H9 (cell line): ENCODE data around the gene IPPK. TPM values are rescaled to one million over a fixed set of nuclear protein-coding genes. Genes with fewer than 3 reads are reported as not detected.
A peak's percentile ranks its signal among the peaks of the same experiment; 100 is the strongest.

Source experiments
- DNase-seq: peaks from one replicate; pipeline ENCODE4 v3.0.0-alpha.2; 2017
- H2AFZ ChIP-seq: one replicate; pipeline ENCODE4 v1.6.1; 2013; ENCODE audit warnings: mild to moderate bottlenecking, low read length, control low read depth, moderate library complexity
- H2AK5ac ChIP-seq: 2 replicates; pipeline ENCODE4 v1.6.1; 2013; ENCODE audit warnings: low read length, control low read depth, mixed read lengths; ENCODE audit not compliant: insufficient read length
- H2BK120ac ChIP-seq: one replicate; pipeline ENCODE4 v1.6.1; 2013; ENCODE audit warnings: low read depth, mild to moderate bottlenecking, low read length, control low read depth, inconsistent platforms; ENCODE audit not compliant: poor library complexity, severe bottlenecking
- H2BK12ac ChIP-seq: 2 replicates; pipeline ENCODE4 v1.6.1; 2013; ENCODE audit warnings: low read length, control low read depth, mixed read lengths, low read depth; ENCODE audit not compliant: insufficient read length
- H2BK15ac ChIP-seq: 2 replicates; pipeline ENCODE4 v1.6.1; 2013; ENCODE audit warnings: low read depth, low read length, control low read depth
- H2BK20ac ChIP-seq: one replicate; pipeline ENCODE4 v1.6.1; 2013; ENCODE audit warnings: low read depth, mild to moderate bottlenecking, low read length, control low read depth, inconsistent platforms; ENCODE audit not compliant: poor library complexity, severe bottlenecking
- H2BK5ac ChIP-seq: 2 replicates; pipeline ENCODE4 v1.6.1; 2013; ENCODE audit warnings: low read length, control low read depth, mixed read lengths; ENCODE audit not compliant: insufficient read length
- H3K14ac ChIP-seq: 2 replicates; pipeline ENCODE4 v1.6.1; 2013; ENCODE audit warnings: low read length, control low read depth; ENCODE audit not compliant: insufficient read depth
- H3K18ac ChIP-seq: 2 replicates; pipeline ENCODE4 v1.6.1; 2013; ENCODE audit warnings: low read depth, mild to moderate bottlenecking, mixed read lengths, low read length, control low read depth; ENCODE audit not compliant: insufficient read length
- H3K23ac ChIP-seq: 2 replicates; pipeline ENCODE4 v1.6.1; 2013; ENCODE audit warnings: low read length, control low read depth, mixed read lengths, low read depth; ENCODE audit not compliant: insufficient read length
- H3K23me2 ChIP-seq: 2 replicates; pipeline ENCODE4 v1.6.1; 2013; ENCODE audit warnings: low read depth, mild to moderate bottlenecking, mixed read lengths, low read length, control low read depth; ENCODE audit not compliant: insufficient read length, poor library complexity, severe bottlenecking
- H3K27ac ChIP-seq: 2 replicates; pipeline ENCODE4 v1.5.1; 2013; ENCODE audit warnings: low read length, control low read depth, mixed read lengths, low read depth; ENCODE audit not compliant: insufficient read length
- H3K27me3 ChIP-seq: 2 replicates; pipeline ENCODE4 v1.6.1; 2013; ENCODE audit warnings: low read length, control low read depth, inconsistent platforms; ENCODE audit not compliant: insufficient read depth
- H3K4ac ChIP-seq: 2 replicates; pipeline ENCODE4 v1.6.1; 2013; ENCODE audit warnings: low read depth, mild to moderate bottlenecking, control low read depth, inconsistent platforms, low read length, moderate library complexity
- H3K4me1 ChIP-seq: 2 replicates; pipeline ENCODE4 v1.6.1; 2013; ENCODE audit warnings: low read length, control low read depth, inconsistent platforms; ENCODE audit not compliant: insufficient read depth
- H3K4me2 ChIP-seq: 2 replicates; pipeline ENCODE4 v1.6.1; 2013; ENCODE audit warnings: low read length, control low read depth, mixed read lengths; ENCODE audit not compliant: insufficient read length, insufficient read depth
- H3K56ac ChIP-seq: 2 replicates; pipeline ENCODE4 v1.6.1; 2013; ENCODE audit warnings: low read depth, mild to moderate bottlenecking, mixed read lengths, low read length, control low read depth; ENCODE audit not compliant: insufficient read length
- H3K79me1 ChIP-seq: 2 replicates; pipeline ENCODE4 v1.6.1; 2013; ENCODE audit warnings: low read depth, mild to moderate bottlenecking, moderate library complexity, low read length, control low read depth, inconsistent platforms; ENCODE audit not compliant: insufficient read depth, poor library complexity, severe bottlenecking
- H3K79me2 ChIP-seq: 2 replicates; pipeline ENCODE4 v1.6.1; 2013; ENCODE audit warnings: low read length, control low read depth, inconsistent platforms; ENCODE audit not compliant: insufficient read depth
- H3K9ac ChIP-seq: 2 replicates; pipeline ENCODE4 v1.6.1; 2013; ENCODE audit warnings: low read length, control low read depth, mixed read lengths; ENCODE audit not compliant: insufficient read length; ENCODE audit errors: extremely low read depth
- H3K9me3 ChIP-seq: one replicate; pipeline ENCODE4 v1.6.1; 2013; ENCODE audit warnings: low read depth, low read length, inconsistent platforms; ENCODE audit not compliant: control insufficient read depth
- H3T11ph ChIP-seq: one replicate; pipeline ENCODE4 v1.6.1; 2013; ENCODE audit warnings: mild to moderate bottlenecking, low read length, control low read depth, inconsistent platforms
- H4K20me1 ChIP-seq: one replicate; pipeline ENCODE4 v1.6.1; 2013; ENCODE audit not compliant: control insufficient read depth, insufficient read length, insufficient read depth
- H4K5ac ChIP-seq: 2 replicates; pipeline ENCODE4 v1.6.1; 2013; ENCODE audit warnings: low read depth, mild to moderate bottlenecking, mixed read lengths, low read length, control low read depth; ENCODE audit not compliant: insufficient read length
- H4K8ac ChIP-seq: replicated peaks from 2 replicates; pipeline ENCODE4 v1.6.1; 2013; ENCODE audit warnings: low read length, control low read depth, mixed read lengths, low read depth; ENCODE audit not compliant: insufficient read length
- H4K91ac ChIP-seq: 2 replicates; pipeline ENCODE4 v1.6.1; 2013; ENCODE audit warnings: low read depth, mild to moderate bottlenecking, moderate library complexity, mixed read lengths, low read length, control low read depth; ENCODE audit not compliant: insufficient read length
- H3K27ac Mint-ChIP-seq, 3 experiments: 2 replicates in 2 of 3; 3 replicates in 1 of 3; pipeline ENCODE4 v1.8.0; 2020 to 2021; ENCODE audit warnings: mixed read lengths in 3 of 3, mild to moderate bottlenecking in 1 of 3, moderate library complexity in 1 of 3
- H3K27me3 Mint-ChIP-seq: 2 replicates; pipeline ENCODE4 v1.8.0; 2021; ENCODE audit warnings: low read depth, mild to moderate bottlenecking, moderate library complexity, mixed read lengths
- H3K36me3 Mint-ChIP-seq, 3 experiments: 2 replicates in 2 of 3; 3 replicates in 1 of 3; pipeline ENCODE4 v1.8.0; 2020 to 2021; ENCODE audit warnings: low read depth in 3 of 3, mixed read lengths in 3 of 3; ENCODE audit not compliant: insufficient read depth in 1 of 3
- H3K4me1 Mint-ChIP-seq, 2 experiments: 2 replicates each; pipeline ENCODE4 v1.8.0; 2020; ENCODE audit warnings: mixed read lengths in 2 of 2
- H3K4me3 Mint-ChIP-seq, 2 experiments: 2 replicates in 1 of 2; 3 replicates in 1 of 2; pipeline ENCODE4 v1.8.0; 2020 to 2021; ENCODE audit warnings: mild to moderate bottlenecking in 2 of 2, mixed read lengths in 2 of 2, moderate library complexity in 1 of 2
- H3K9me3 Mint-ChIP-seq, 2 experiments: 2 replicates in 1 of 2; 3 replicates in 1 of 2; pipeline ENCODE4 v1.8.0; 2020; ENCODE audit warnings: mild to moderate bottlenecking in 2 of 2, mixed read lengths in 2 of 2, moderate library complexity in 1 of 2
- WGBS: extraction: QIAGEN DNeasy Blood & Tissue Kit; methylation state at CpG from one replicate; pipeline ENCODE4 v1.1.7; 2013; ENCODE audit warnings: missing lambda C conversion rate, low lambda C conversion rate, mixed read lengths; ENCODE audit not compliant: insufficient read length; ENCODE audit errors: extremely low coverage; 5-methylcytosine and 5-hydroxymethylcytosine counted together
- total RNA-seq: library from RNA; stranded (reverse); gene quantifications from 2 replicates; pipeline ENCODE4 v1.2.1, GENCODE V29; 2021
- TF ChIP-seq, protein P1 (sequence below): fragments of 200-600 bp; sonication (generic); conservative IDR thresholded peaks from 3 replicates; pipeline ENCODE4 v1.8.0; 2021; ENCODE audit warnings: antibody characterized with exemption, mild to moderate bottlenecking

The IPPK gene
- total RNA-seq, 1 experiment from 2014 or later = 10.7 TPM

DNA sequence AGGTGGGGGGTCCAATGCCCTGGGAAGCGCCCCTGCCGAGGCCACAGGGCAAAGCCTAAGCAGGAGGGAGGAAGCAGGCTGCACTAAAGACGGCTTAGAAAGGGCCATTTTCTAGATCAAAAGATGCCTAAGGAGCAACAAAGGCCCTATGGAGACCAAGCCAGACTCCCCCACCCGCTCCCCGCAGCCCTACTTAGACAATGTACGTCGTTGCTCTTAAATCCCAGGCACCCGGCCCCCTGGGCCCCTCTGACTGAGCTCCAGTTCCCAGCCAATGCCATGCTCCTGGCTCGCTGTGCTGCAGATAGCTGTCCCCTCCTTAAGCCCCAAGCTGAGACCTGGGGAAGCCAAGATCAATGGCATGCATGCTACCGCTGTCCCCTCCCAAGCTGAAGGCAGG, 10.3 kb downstream of the IPPK start:
- Histone ChIP-seq H2AFZ (no peak overlapping the region), H3K18ac (no peak overlapping the region), H3K79me1 (peaks cover 14% of the 10 kb centered on the region), H3K4me1 (peaks cover 3% of the 10 kb centered on the region; the same call in 1 of the 2 replicates), H3K27ac (no peak overlapping the region), H3K14ac (no peak overlapping the region), H2BK20ac (no peak overlapping the region), H3K79me2 (peaks cover 5% of the 10 kb centered on the region; the same call in 1 of the 2 replicates), H3T11ph (no peak overlapping the region), H3K9ac (no peak overlapping the region), H2BK5ac (no peak overlapping the region), H2BK15ac (no peak overlapping the region), H4K20me1 (no peaks in the 10 kb centered on the region), H3K9me3 (no peaks in the 10 kb centered on the region), H3K4ac (no peak overlapping the region), H2AK5ac (no peak overlapping the region), H3K4me2 (no peak overlapping the region), H2BK120ac (no peak overlapping the region), H4K5ac (no peak overlapping the region), H3K27me3 (no peaks in the 10 kb centered on the region), H2BK12ac (no peak overlapping the region), H4K91ac (no peak overlapping the region), H3K23ac (no peak overlapping the region), H3K23me2 (no peaks in the 10 kb centered on the region), H3K56ac (no peak overlapping the region), H4K8ac (no peak overlapping the region)
- WGBS = no CpG with 5 or more reads among the region's 10 CpGs
- no peak overlapping the region; a peak in 1 of 5 replicates for H3K4me3 Mint-ChIP-seq
- no peaks in the 10 kb centered on the region for H3K27me3 Mint-ChIP-seq
- H3K27ac Mint-ChIP-seq = peak overlapping the region in 2 of 3 experiments; percentile 77 to 93; a peak in 5 of 7 replicates
- DNase-seq = no peak
- H3K9me3 Mint-ChIP-seq = no peaks in the 10 kb centered on the region
- H3K4me1 Mint-ChIP-seq = peaks cover 16 to 17% of the 10 kb centered on the region in 2 experiments
- H3K36me3 Mint-ChIP-seq = peaks cover 0 to 17% (median 5%) of the 10 kb centered on the region in 3 experiments; a peak in 5 of 7 replicates
- TF ChIP-seq, protein P1, sequence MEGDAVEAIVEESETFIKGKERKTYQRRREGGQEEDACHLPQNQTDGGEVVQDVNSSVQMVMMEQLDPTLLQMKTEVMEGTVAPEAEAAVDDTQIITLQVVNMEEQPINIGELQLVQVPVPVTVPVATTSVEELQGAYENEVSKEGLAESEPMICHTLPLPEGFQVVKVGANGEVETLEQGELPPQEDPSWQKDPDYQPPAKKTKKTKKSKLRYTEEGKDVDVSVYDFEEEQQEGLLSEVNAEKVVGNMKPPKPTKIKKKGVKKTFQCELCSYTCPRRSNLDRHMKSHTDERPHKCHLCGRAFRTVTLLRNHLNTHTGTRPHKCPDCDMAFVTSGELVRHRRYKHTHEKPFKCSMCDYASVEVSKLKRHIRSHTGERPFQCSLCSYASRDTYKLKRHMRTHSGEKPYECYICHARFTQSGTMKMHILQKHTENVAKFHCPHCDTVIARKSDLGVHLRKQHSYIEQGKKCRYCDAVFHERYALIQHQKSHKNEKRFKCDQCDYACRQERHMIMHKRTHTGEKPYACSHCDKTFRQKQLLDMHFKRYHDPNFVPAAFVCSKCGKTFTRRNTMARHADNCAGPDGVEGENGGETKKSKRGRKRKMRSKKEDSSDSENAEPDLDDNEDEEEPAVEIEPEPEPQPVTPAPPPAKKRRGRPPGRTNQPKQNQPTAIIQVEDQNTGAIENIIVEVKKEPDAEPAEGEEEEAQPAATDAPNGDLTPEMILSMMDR = no peak
